Prostate gland (tissue), 2 donors: ENCODE results near the gene RPL22L1. TPM values are rescaled to one million over a fixed set of nuclear protein-coding genes. Genes with fewer than 3 reads are reported as not detected.

ENCODE experiments used
- DNase-seq: peaks from one replicate; pipeline ENCODE4 v3.0.0-alpha.2; 2019; ENCODE audit warnings: low spot score
- H3K27ac ChIP-seq, 2 donors: fragments of 200-600 bp; sonication (generic); 2 replicates each; pipeline ENCODE4 v1.5.1; 2017 to 2019
- H3K27me3 ChIP-seq: fragments of 200-600 bp; sonication (generic); replicated peaks from 2 replicates; pipeline ENCODE4 v1.5.1; 2019; ENCODE audit not compliant: insufficient read depth
- H3K36me3 ChIP-seq, 2 donors: fragments of 200-600 bp; sonication (generic); 1 replicate in 1 of 2; 2 replicates in 1 of 2; pipeline versions ENCODE4 v1.5.1 to v1.8.1; 2017 to 2019
- H3K4me1 ChIP-seq: fragments of 200-600 bp; sonication (generic); replicated peaks from 2 replicates; pipeline ENCODE4 v1.5.1; 2019
- H3K4me3 ChIP-seq, 2 donors: fragments of 200-600 bp; sonication (generic); 2 replicates each; pipeline ENCODE4 v1.5.1; 2017 to 2019
- H3K9me3 ChIP-seq: fragments of 200-600 bp; sonication (generic); 2 replicates; pipeline ENCODE4 v1.5.1; 2017
- POLR2A ChIP-seq: fragments of 450-650 bp; IDR thresholded peaks from one replicate; pipeline ENCODE4 v1.6.1; 2016; ENCODE audit warnings: antibody characterized with exemption, mild to moderate bottlenecking
- POLR2AphosphoS5 ChIP-seq: sonication (generic); formaldehyde crosslinking; IDR thresholded peaks from one replicate; pipeline ENCODE4 v1.6.1; 2017; ENCODE audit warnings: antibody characterized with exemption
- WGBS: methylation state at CpG from one replicate; pipeline ENCODE4 v1.1.5; 2018; 5-methylcytosine and 5-hydroxymethylcytosine counted together
- intact Hi-C: fragments of 100-400 bp; cut with DNase I; formaldehyde crosslinking; loops from one replicate; pipeline ENCODE4 v1.14.2; 2022
- total RNA-seq, 2 donors: library from RNA; depleted of rRNA; stranded (reverse); fragments of >200 nt; gene quantifications; one replicate each; pipeline ENCODE4 v1.1.0, GENCODE V29; 2016
- TF ChIP-seq, protein P1 (sequence below), 4 experiments: fragments of 200-600 bp in 2 of 4; fragments of 450-650 bp in 2 of 4; sonication (generic) in 2 of 4; IDR thresholded peaks; 1 replicate in 3 of 4; 2 replicates in 1 of 4; pipeline ENCODE4 v1.5.1; 2016 to 2019; ENCODE audit warnings: antibody characterized with exemption in 4 of 4, mild to moderate bottlenecking in 2 of 4, moderate library complexity in 2 of 4

RPL22L1 gene
- total RNA-seq, result 10 to 100 TPM; 17.8 to 60.8 TPM

DNA sequence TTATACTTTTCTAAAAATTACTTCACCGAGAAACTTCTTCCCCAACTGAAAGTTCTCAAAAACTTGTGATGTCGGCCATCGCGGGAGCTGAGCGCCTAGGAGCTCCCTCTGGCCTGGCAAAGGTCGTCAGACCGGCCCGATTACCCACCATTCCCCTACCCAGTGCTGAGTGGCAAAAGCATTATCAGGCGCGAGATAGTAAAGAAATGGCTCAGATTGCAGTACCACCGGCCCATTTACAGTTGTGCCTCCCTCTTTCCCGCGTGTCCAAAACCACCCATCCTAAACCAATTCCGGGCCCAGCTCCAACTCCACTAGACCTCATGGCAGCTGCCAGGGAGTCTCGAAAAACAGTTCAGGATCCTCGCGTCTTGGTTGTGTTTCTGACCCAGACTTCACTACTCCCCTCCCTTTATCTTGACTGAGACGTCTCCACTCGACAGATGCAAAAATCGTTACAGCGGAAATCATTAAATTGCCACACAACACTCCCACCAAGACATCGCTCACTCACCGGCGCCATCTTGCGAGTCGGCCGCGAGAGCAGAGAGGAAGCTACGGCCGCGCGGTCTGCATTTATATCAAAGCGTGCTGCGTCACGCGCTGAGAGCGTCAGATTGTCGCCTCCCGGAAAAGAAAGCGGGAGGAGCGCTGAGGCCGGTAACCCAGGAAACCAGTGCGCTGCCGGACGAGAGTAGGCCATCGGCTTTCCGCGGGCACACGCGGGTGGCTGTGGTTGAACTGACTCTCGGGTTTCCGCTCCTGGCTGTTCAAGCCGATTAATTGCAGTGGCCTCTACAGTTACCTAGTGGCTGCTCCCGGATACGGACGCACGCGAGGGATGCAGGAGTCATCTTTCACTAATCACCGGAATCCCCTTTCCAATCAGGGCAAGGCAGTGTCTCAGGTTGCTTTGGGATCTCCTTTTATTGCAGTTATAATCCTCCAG, at the start of gene RPL22L1:
Gene RPL22L1 (minus strand): TSS at position 551 of the 949 bp plus-strand sequence. CDS start 28 bp downstream, at position 523.
- Histone ChIP-seq H3K36me3 (no peaks in the 10 kb centered on the region), H3K4me3 (peak within 1 kb of the TSS; percentile 47 to 60), H3K4me1 (no peaks in the 10 kb centered on the region), H3K27ac (peak within 1 kb of the TSS; percentile 76 to 82), H3K27me3 (no peaks in the 10 kb centered on the region), H3K9me3 (no peaks in the 10 kb centered on the region)
- TF ChIP-seq, protein P1, sequence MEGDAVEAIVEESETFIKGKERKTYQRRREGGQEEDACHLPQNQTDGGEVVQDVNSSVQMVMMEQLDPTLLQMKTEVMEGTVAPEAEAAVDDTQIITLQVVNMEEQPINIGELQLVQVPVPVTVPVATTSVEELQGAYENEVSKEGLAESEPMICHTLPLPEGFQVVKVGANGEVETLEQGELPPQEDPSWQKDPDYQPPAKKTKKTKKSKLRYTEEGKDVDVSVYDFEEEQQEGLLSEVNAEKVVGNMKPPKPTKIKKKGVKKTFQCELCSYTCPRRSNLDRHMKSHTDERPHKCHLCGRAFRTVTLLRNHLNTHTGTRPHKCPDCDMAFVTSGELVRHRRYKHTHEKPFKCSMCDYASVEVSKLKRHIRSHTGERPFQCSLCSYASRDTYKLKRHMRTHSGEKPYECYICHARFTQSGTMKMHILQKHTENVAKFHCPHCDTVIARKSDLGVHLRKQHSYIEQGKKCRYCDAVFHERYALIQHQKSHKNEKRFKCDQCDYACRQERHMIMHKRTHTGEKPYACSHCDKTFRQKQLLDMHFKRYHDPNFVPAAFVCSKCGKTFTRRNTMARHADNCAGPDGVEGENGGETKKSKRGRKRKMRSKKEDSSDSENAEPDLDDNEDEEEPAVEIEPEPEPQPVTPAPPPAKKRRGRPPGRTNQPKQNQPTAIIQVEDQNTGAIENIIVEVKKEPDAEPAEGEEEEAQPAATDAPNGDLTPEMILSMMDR (IDR thresholded peaks at IDR 0.05), result no peak
- TF ChIP-seq POLR2AphosphoS5 (peak; percentile 94), POLR2A (peak; percentile 72)
- intact Hi-C loops, result loop anchor here (2.0 kb wide), 1 partner anchor 39 kb away; the partner anchor contains the start of gene EIF5A2
- WGBS, result under 1% methylated on average over 59 of the region's 59 CpGs
- peak; percentile 95 for DNase-seq

DNA sequence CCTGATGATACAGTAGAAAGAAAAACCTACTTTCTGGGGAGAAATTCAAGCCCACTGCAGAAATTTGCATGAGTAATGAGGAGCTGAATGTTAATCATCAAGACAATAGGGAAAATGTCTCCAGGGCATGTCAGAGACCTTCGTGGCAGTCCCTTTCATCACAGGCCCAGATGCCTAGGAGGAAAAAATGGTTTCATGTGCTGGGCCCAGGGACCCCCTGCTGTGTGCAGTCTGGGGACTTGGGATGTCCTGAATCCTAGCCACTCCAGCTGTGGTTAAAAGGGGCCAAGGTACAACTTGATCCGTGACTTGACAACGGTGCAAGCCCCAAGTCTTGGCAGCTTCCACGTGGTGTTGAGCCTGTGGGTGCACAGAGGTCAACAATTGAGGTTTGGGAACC, 48.7 kb upstream of the RPL22L1 start:
- WGBS, result 84% methylated on average over 4 of the region's 4 CpGs
- H3K27me3 ChIP-seq, result no peaks in the 10 kb centered on the region
- no peaks in the 10 kb centered on the region for H3K9me3 ChIP-seq
- TF ChIP-seq POLR2A (no peak), POLR2AphosphoS5 (no peak)
- TF ChIP-seq, protein P1 (IDR thresholded peaks at IDR 0.05), result no peak
- H3K27ac ChIP-seq, result no peak overlapping the region
- intact Hi-C loops, result no loop called here
- H3K4me1 ChIP-seq, result no peaks in the 10 kb centered on the region
- H3K36me3 ChIP-seq, result no peaks in the 10 kb centered on the region
- DNase-seq, result no peak
- no peak overlapping the region for H3K4me3 ChIP-seq

DNA sequence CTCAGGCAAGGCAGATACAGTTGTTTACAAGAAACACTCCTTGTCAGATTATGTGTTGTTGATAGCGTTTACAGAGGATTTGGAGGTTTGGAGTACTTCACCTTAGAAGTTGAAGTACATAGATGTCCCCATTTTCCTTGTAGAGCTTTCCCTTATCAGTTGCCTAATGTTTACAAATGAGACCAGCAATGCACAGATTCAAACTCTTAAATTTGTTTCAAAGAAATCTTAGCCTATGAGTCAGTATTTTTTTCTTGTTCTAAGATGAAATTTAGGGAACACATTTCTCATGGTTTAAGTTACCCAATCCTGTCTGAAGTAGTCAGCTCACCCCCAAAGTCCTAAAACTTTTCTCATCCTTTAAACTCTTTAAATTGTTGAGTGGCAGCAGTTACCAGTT, 44.7 kb upstream of the RPL22L1 start:
- Histone ChIP-seq H3K4me1 (no peaks in the 10 kb centered on the region), H3K36me3 (no peaks in the 10 kb centered on the region), H3K4me3 (no peak overlapping the region), H3K27me3 (no peaks in the 10 kb centered on the region), H3K27ac (no peak overlapping the region), H3K9me3 (no peaks in the 10 kb centered on the region)
- WGBS, result 65% methylated on average over 1 of the region's 1 CpG
- no peak for DNase-seq
- intact Hi-C loops, result no loop called here
- TF ChIP-seq POLR2A (no peak), POLR2AphosphoS5 (no peak)
- TF ChIP-seq, protein P1 (IDR thresholded peaks at IDR 0.05), result no peak

DNA sequence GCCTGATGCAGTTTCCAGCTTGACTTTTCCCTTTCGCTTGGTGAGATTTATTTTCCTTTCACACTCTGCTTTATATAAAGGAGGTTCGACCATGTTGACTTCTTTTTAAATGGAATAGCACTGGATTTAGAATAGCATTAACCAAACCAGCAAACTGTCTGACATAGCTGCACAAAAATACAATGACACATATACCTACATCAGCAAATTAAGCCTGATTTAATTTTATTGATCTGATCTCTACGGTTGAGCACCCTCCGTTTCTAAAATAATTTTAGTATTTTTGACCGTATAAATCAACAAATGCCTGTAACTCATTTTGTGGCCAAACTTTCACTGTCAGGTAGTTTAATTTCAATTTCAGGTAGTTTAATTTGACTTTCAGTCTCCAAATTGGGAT, 44.2 kb upstream of the RPL22L1 start:
- no peak overlapping the region for H3K27ac ChIP-seq
- no peaks in the 10 kb centered on the region for H3K27me3 ChIP-seq
- no peaks in the 10 kb centered on the region for H3K9me3 ChIP-seq
- H3K36me3 ChIP-seq, result no peaks in the 10 kb centered on the region
- intact Hi-C loops, result no loop called here
- H3K4me3 ChIP-seq, result no peak overlapping the region
- TF ChIP-seq POLR2AphosphoS5, result no peak
- TF ChIP-seq, protein P1 (IDR thresholded peaks at IDR 0.05), result no peak
- TF ChIP-seq POLR2A, result no peak
- WGBS, result 88% methylated on average over 5 of the region's 5 CpGs
- DNase-seq, result no peak
- no peaks in the 10 kb centered on the region for H3K4me1 ChIP-seq
